ENCODE data around the gene SYN1.

DNA sequence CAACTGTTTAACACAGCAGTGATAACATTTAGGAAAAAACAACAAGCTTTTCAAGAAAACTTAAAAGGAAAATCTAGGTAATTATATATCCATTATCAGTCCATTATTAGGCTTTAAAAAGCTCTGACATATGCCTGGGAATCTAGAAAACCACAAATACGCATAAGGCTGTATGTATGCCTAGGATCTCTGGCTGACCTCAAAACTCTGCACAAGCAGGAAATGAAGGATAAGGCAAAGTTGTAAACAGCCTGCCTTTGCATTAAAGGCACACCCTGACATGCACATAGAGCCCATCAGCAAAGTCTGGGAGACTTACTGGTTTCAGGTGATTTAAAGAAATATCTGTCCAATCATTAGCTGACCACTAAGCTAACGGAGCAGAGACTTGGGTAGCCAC lies 23.4 kb downstream of the SYN1 start:
- TF ChIP-seq, protein P1, sequence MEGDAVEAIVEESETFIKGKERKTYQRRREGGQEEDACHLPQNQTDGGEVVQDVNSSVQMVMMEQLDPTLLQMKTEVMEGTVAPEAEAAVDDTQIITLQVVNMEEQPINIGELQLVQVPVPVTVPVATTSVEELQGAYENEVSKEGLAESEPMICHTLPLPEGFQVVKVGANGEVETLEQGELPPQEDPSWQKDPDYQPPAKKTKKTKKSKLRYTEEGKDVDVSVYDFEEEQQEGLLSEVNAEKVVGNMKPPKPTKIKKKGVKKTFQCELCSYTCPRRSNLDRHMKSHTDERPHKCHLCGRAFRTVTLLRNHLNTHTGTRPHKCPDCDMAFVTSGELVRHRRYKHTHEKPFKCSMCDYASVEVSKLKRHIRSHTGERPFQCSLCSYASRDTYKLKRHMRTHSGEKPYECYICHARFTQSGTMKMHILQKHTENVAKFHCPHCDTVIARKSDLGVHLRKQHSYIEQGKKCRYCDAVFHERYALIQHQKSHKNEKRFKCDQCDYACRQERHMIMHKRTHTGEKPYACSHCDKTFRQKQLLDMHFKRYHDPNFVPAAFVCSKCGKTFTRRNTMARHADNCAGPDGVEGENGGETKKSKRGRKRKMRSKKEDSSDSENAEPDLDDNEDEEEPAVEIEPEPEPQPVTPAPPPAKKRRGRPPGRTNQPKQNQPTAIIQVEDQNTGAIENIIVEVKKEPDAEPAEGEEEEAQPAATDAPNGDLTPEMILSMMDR (IDR thresholded peaks at IDR 0.05 in 4 of 5, conservative IDR thresholded peaks at IDR 0.05 in 1 of 5): no peak
- TF ChIP-seq POLR2A (IDR thresholded peaks at IDR 0.05): no peak
